ENCODE measurements around the gene TBC1D22A. TPM values are rescaled to one million over a fixed set of nuclear protein-coding genes. Genes with fewer than 3 reads are reported as not detected.

TBC1D22A gene
- total RNA-seq, 4 donors from 2014 or later, result 31.2 to 111 (median 41.8) TPM

DNA sequence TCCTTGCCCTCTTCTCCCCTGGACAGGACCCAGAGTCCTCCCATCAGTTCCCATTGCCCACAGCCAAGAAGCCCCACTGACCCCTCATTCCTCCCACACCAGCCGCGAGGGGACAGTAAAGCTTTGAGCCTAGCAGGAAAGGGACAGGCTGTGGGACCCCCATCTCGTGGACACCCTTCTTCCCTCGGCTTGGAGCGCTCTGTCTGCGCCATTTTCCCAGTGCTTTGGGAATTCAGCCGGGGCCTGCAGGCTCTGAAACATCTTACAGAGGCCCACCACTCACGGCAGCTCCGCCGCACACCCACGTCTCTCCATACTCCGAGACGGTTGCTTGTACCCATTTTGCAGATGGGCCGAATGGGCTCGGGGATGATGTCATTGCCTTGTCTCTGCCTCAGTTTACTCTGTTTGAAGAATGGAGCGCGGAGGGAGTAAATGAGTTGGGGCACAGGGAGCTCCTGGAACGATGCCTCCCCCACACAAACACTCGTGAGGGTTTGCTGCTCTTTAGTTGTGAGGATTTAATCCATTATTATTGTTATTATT is 447.7 kb downstream of the TBC1D22A start:
- H3K36me3 ChIP-seq, result no peaks in the 10 kb centered on the region
- no peak overlapping the region for H3K4me3 ChIP-seq
- no peak for DNase-seq
- intact Hi-C loops (cut with DNase I; ENCODE audit: low total_unique reads) (no loop called here), in situ Hi-C loops (cut with MboI; ENCODE audit: low pct_ligation_motif_present in 1 of 4, low pct_unique_long_range_greater_than_20kb in 1 of 4, low sequenced_read_pairs in 3 of 4) (no loop called here)
- TF ChIP-seq EP300 (IDR thresholded peaks at IDR 0.05; ENCODE audit: low read depth) (no peak), POLR2AphosphoS5 (IDR thresholded peaks at IDR 0.05) (no peak), POLR2A (IDR thresholded peaks at IDR 0.05) (no peak)
- TF ChIP-seq, protein P1, sequence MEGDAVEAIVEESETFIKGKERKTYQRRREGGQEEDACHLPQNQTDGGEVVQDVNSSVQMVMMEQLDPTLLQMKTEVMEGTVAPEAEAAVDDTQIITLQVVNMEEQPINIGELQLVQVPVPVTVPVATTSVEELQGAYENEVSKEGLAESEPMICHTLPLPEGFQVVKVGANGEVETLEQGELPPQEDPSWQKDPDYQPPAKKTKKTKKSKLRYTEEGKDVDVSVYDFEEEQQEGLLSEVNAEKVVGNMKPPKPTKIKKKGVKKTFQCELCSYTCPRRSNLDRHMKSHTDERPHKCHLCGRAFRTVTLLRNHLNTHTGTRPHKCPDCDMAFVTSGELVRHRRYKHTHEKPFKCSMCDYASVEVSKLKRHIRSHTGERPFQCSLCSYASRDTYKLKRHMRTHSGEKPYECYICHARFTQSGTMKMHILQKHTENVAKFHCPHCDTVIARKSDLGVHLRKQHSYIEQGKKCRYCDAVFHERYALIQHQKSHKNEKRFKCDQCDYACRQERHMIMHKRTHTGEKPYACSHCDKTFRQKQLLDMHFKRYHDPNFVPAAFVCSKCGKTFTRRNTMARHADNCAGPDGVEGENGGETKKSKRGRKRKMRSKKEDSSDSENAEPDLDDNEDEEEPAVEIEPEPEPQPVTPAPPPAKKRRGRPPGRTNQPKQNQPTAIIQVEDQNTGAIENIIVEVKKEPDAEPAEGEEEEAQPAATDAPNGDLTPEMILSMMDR (IDR thresholded peaks at IDR 0.05), result no peak
- H3K27ac ChIP-seq, result no peak overlapping the region
- no peaks in the 10 kb centered on the region for H3K9me3 ChIP-seq
- H3K27me3 ChIP-seq, result peaks cover 8% of the 10 kb centered on the region
- 87 to 92% methylated on average over 3 to 19 of the region's 19 CpGs for WGBS, 2 donors (ENCODE audit: low coverage in 1 of 2)
- H3K4me1 ChIP-seq, result no peaks in the 10 kb centered on the region

DNA sequence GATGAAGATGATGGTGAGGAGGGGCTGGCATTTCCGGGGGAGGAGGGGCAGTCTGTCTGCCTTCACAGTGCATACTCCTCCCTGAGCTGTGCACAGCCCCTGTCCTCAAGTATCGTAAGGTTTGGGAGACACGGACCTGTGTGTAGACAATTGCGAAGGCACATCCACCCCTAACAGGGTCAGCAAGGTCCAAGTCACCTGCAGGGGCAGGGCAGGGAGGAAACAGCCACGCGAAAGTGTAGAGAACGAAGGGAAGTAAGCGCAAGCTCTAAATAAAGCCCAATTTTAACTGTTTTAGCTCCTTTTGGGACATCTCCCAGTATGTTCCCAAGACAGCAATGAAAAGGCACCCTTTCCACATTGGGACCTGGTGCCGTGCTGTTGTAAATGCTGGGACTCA is 448.2 kb downstream of the TBC1D22A start:
- intact Hi-C loops (cut with DNase I; ENCODE audit: low total_unique reads) (no loop called here), in situ Hi-C loops (cut with MboI; ENCODE audit: low pct_ligation_motif_present in 1 of 4, low pct_unique_long_range_greater_than_20kb in 1 of 4, low sequenced_read_pairs in 3 of 4) (no loop called here)
- Histone ChIP-seq H3K4me1 (no peaks in the 10 kb centered on the region), H3K4me3 (no peak overlapping the region), H3K9me3 (no peaks in the 10 kb centered on the region), H3K36me3 (no peaks in the 10 kb centered on the region), H3K27me3 (peaks cover 8% of the 10 kb centered on the region), H3K27ac (no peak overlapping the region)
- TF ChIP-seq, protein P1 (IDR thresholded peaks at IDR 0.05), result no peak
- TF ChIP-seq EP300 (IDR thresholded peaks at IDR 0.05; ENCODE audit: low read depth), result no peak
- no peak for TF ChIP-seq POLR2AphosphoS5 (IDR thresholded peaks at IDR 0.05)
- no peak for TF ChIP-seq POLR2A (IDR thresholded peaks at IDR 0.05)
- 84 to 86% methylated on average over 4 to 9 of the region's 9 CpGs for WGBS, 2 donors (ENCODE audit: low coverage in 1 of 2)
- DNase-seq, result no peak

DNA sequence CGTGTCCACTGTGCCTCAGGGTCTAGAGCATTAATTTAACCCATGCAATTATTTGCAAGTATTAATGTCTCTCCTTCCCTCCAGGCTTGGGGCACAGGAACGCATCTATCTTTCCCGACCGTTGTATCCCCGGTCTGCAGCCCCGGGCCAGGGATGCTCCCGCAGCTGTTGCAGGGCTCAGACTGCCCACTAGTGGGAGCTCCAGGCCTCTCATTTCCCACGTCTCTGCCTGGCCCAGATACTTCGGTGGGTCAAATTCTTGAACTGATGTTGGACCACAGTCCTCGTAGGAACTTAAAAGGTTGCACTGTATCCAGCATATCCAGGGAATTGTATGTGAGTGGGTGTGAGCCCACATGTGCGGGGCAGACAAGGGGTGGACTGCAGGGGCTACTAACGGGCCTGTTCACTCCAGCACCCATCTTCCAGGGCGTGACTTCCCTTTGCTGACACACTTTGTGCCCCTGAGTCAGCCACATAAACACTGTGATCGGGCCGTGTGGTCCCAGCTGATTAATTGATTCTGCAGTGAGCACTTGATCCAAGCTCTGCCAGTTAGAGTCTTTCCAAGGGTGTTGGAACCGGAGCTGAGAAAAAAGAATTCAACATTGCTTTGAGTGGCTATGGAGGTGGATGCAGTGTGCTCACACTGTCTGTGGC is 451.3 kb downstream of the TBC1D22A start:
- no peak for TF ChIP-seq EP300 (IDR thresholded peaks at IDR 0.05; ENCODE audit: low read depth)
- TF ChIP-seq, protein P1 (IDR thresholded peaks at IDR 0.05), result peak; percentile 58 to 73 (median 62)
- TF ChIP-seq POLR2A (IDR thresholded peaks at IDR 0.05), result no peak
- TF ChIP-seq POLR2AphosphoS5 (IDR thresholded peaks at IDR 0.05), result no peak
- in situ Hi-C loops (cut with MboI; ENCODE audit: low pct_ligation_motif_present in 1 of 4, low pct_unique_long_range_greater_than_20kb in 1 of 4, low sequenced_read_pairs in 3 of 4), result no loop called here
- intact Hi-C loops (cut with DNase I; ENCODE audit: low total_unique reads), result no loop called here
- Histone ChIP-seq H3K9me3 (no peaks in the 10 kb centered on the region), H3K4me1 (no peaks in the 10 kb centered on the region), H3K4me3 (no peak overlapping the region), H3K27me3 (peaks cover 5% of the 10 kb centered on the region), H3K36me3 (no peaks in the 10 kb centered on the region), H3K27ac (no peak overlapping the region)
- 56 to 60% methylated on average over 2 to 16 of the region's 16 CpGs for WGBS, 2 donors (ENCODE audit: low coverage in 1 of 2)
- peak; percentile 28 for DNase-seq

DNA sequence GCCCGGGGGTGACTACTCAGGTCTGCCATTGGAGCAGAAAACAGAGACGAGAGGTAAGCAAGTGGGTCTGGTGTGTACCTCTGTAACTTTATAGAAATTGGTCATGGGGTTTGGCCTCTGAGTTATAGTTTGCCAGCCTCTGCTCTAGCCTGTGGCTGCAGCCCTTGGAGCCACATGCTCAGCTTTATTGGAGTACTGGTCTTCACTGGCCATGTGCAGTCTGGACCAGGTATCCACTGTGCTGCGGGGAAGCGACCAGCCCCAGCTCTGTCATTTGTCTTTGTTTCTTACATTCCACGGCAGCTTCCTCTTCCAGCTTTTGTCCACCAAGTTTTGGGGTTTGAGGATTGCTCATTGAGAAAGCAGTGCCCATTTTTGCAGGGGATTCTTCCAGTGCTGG is 453.4 kb downstream of the TBC1D22A start:
- intact Hi-C loops (cut with DNase I; ENCODE audit: low total_unique reads), result no loop called here
- no peak for DNase-seq
- Histone ChIP-seq H3K9me3 (no peaks in the 10 kb centered on the region), H3K27ac (no peak overlapping the region), H3K27me3 (no peaks in the 10 kb centered on the region), H3K4me3 (no peak overlapping the region), H3K4me1 (no peaks in the 10 kb centered on the region), H3K36me3 (no peaks in the 10 kb centered on the region)
- TF ChIP-seq EP300 (IDR thresholded peaks at IDR 0.05; ENCODE audit: low read depth) (no peak), POLR2AphosphoS5 (IDR thresholded peaks at IDR 0.05) (no peak), POLR2A (IDR thresholded peaks at IDR 0.05) (no peak)
- TF ChIP-seq, protein P1 (IDR thresholded peaks at IDR 0.05), result no peak
- in situ Hi-C loops (cut with MboI; ENCODE audit: low pct_ligation_motif_present in 1 of 4, low pct_unique_long_range_greater_than_20kb in 1 of 4, low sequenced_read_pairs in 3 of 4), result no loop called here
- 63 to 87% methylated on average over 4 to 5 of the region's 5 CpGs for WGBS, 2 donors (ENCODE audit: low coverage in 1 of 2)

Measured in transverse colon (tissue), 4 donors.